A673 (cell line): ENCODE measurements around the gene PROK2. TPM values are rescaled to one million over a fixed set of nuclear protein-coding genes. Genes with fewer than 3 reads are reported as not detected.

Experiments used
- BruUV-seq: library from RNA; stranded (reverse); fragments of 400-500 nt; replicated peaks from 2 replicates; lab custom pipeline; 2021; lab: Mats Ljungman, UMichigan
- CTCF ChIA-PET: fragments of 300-600 bp; sonication (Branson Sonifier 250); formaldehyde crosslinking; loops from one replicate; lab custom pipeline; 2022; ENCODE audit warnings: antibody characterized with exemption; lab: Charles Lee
- POLR2A ChIA-PET: fragments of 300-600 bp; sonication (Branson Sonifier 250); formaldehyde crosslinking; loops from one replicate; lab custom pipeline; 2022; ENCODE audit warnings: antibody characterized with exemption; ENCODE audit not compliant: low non-redundant PET; lab: Charles Lee
- DNase-seq: peaks from one replicate; pipeline ENCODE4 v3.0.0-alpha.2; 2015; ENCODE audit warnings: low spot score
- H3K27ac ChIP-seq: fragments of 200-600 bp; sonication (generic); 2 replicates; pipeline ENCODE4 v1.5.1; 2016; ENCODE audit warnings: mixed run types, low read depth, mild to moderate bottlenecking, mixed read lengths, antibody characterized with exemption, low read length; ENCODE audit not compliant: poor library complexity, severe bottlenecking
- H3K27me3 ChIP-seq: fragments of 200-600 bp; sonication (generic); replicated peaks from 2 replicates; pipeline ENCODE4 v1.6.1; 2017; ENCODE audit warnings: mixed run types, low read depth, mild to moderate bottlenecking, mixed read lengths, antibody characterized with exemption, low read length; ENCODE audit not compliant: insufficient read depth, poor library complexity
- H3K36me3 ChIP-seq: fragments of 200-600 bp; sonication (generic); 2 replicates; pipeline ENCODE4 v1.6.1; 2016; ENCODE audit warnings: mixed run types, mild to moderate bottlenecking, mixed read lengths, antibody characterized with exemption, low read length; ENCODE audit not compliant: insufficient read depth, poor library complexity, severe bottlenecking
- H3K4me1 ChIP-seq: fragments of 200-600 bp; sonication (generic); 2 replicates; pipeline ENCODE4 v1.6.1; 2017; ENCODE audit warnings: mixed run types, mild to moderate bottlenecking, mixed read lengths, antibody characterized with exemption, low read length; ENCODE audit not compliant: insufficient read depth, poor library complexity, severe bottlenecking
- H3K4me3 ChIP-seq: fragments of 200-600 bp; sonication (generic); 2 replicates; pipeline ENCODE4 v1.5.1; 2016; ENCODE audit warnings: low read depth, mixed run types, mild to moderate bottlenecking, mixed read lengths, low read length; ENCODE audit not compliant: poor library complexity, severe bottlenecking
- H3K9me3 ChIP-seq: fragments of 200-600 bp; sonication (generic); 2 replicates; pipeline ENCODE4 v1.6.1; 2016; ENCODE audit warnings: mixed run types, low read depth, mild to moderate bottlenecking, mixed read lengths, antibody characterized with exemption, low read length; ENCODE audit not compliant: poor library complexity, severe bottlenecking
- CTCF ChIP-seq: fragments of 300-800, 200-600 bp; sonication (generic); conservative IDR thresholded peaks from 2 replicates; pipeline ENCODE4 v1.5.1; 2017; ENCODE audit warnings: low read depth, mild to moderate bottlenecking, antibody characterized with exemption, low read length, moderate library complexity, mixed read lengths
- EZH2 ChIP-seq: fragments of 200-600 bp; sonication (generic); IDR thresholded peaks from 2 replicates; pipeline ENCODE4 v1.6.1; 2017; ENCODE audit warnings: borderline replicate concordance, low read depth, mild to moderate bottlenecking, mixed read lengths, antibody characterized with exemption, low read length; ENCODE audit not compliant: poor library complexity, severe bottlenecking
- intact Hi-C: fragments of 100-400 bp; cut with micrococcal nuclease; formaldehyde crosslinking; loops from one replicate; pipeline ENCODE4 v1.10.0; 2022; ENCODE audit not compliant: unreplicated experiment
- total RNA-seq: library from RNA; stranded (reverse); gene quantifications from 2 replicates; pipeline ENCODE4 v1.2.3, GENCODE V29; 2021

The PROK2 gene
- total RNA-seq, 1 experiment from 2014 or later: 1.6 TPM

GRCh38 chr3:71787851-71788405 is 3.0 kb upstream of the PROK2 start:
- no peak overlapping the region for H3K4me3 ChIP-seq
- no TSS peak for BruUV-seq
- peaks cover 28% of the 10 kb centered on the region for H3K27me3 ChIP-seq
- ChIA-PET CTCF (no interaction called here), POLR2A (no interaction called here)
- no peak for DNase-seq
- no peak for TF ChIP-seq CTCF
- TF ChIP-seq EZH2: no peak
- intact Hi-C loops: no loop called here
- H3K36me3 ChIP-seq: no peaks in the 10 kb centered on the region
- H3K9me3 ChIP-seq: no peaks in the 10 kb centered on the region
- H3K4me1 ChIP-seq: peaks cover 4% of the 10 kb centered on the region
- H3K27ac ChIP-seq: no peak overlapping the region

GRCh38 chr3:71786551-71786950 is 1.6 kb upstream of the PROK2 start:
- Histone ChIP-seq H3K27me3 (peaks cover 30% of the 10 kb centered on the region), H3K36me3 (no peaks in the 10 kb centered on the region), H3K4me3 (no peak overlapping the region), H3K27ac (no peak overlapping the region), H3K4me1 (peaks cover 4% of the 10 kb centered on the region), H3K9me3 (no peaks in the 10 kb centered on the region)
- DNase-seq: no peak
- intact Hi-C loops: no loop called here
- TF ChIP-seq CTCF: no peak
- no peak for TF ChIP-seq EZH2
- CTCF ChIA-PET: no interaction called here
- POLR2A ChIA-PET: no interaction called here
- no TSS peak for BruUV-seq

- Histone ChIP-seq H3K27ac (no peak overlapping the region), H3K9me3 (no peaks in the 10 kb centered on the region), H3K4me3 (no peak overlapping the region), H3K36me3 (no peaks in the 10 kb centered on the region), H3K27me3 (peaks cover 30% of the 10 kb centered on the region), H3K4me1 (peaks cover 4% of the 10 kb centered on the region)
- no TSS peak for BruUV-seq
- DNase-seq: no peak
- ChIA-PET POLR2A (no interaction called here), CTCF (no interaction called here)
- intact Hi-C loops: no loop called here
- TF ChIP-seq CTCF (no peak), EZH2 (no peak)
Observed at GRCh38 chr3:71786217-71786549, 1.2 kb upstream of the PROK2 start.
